Body of pancreas (tissue), 4 donors: Measurements from ENCODE around the gene RHOBTB3.

ENCODE experiments used
- CTCF ChIP-seq, 7 experiments: fragments of 450-650 bp in 4 of 7; fragments of 200-600 bp in 3 of 7; sonication (generic) in 3 of 7; IDR thresholded peaks; one replicate each; pipeline ENCODE4 v1.5.1; 2016 to 2019; ENCODE audit warnings: antibody characterized with exemption in 7 of 7
- POLR2A ChIP-seq, 3 donors: fragments of 450-650 bp; IDR thresholded peaks; one replicate each; pipeline ENCODE4 v1.6.1; 2016; ENCODE audit warnings: antibody characterized with exemption in 3 of 3, mild to moderate bottlenecking in 2 of 3

- TF ChIP-seq CTCF (IDR thresholded peaks at IDR 0.05) (no peak), POLR2A (IDR thresholded peaks at IDR 0.05) (no peak)
These were observed 2.0 kb downstream of the RHOBTB3 start for GRCh38 chr5:95733107-95733665.
